Common myeloid progenitor, CD34-positive (primary cell): ENCODE measurements around the gene BRF1.

Source experiments
- CTCF ChIA-PET: fragments of 350-600 bp; sonication (Branson Sonifier 250); formaldehyde crosslinking; loops from one replicate; lab custom pipeline; 2021; ENCODE audit warnings: antibody characterized with exemption; lab: Charles Lee
- POLR2A ChIA-PET: fragments of 350-600 bp; sonication (Branson Sonifier 250); formaldehyde crosslinking; loops from one replicate; lab custom pipeline; 2021; ENCODE audit warnings: antibody characterized with exemption; lab: Charles Lee
- DNase-seq, 3 donors: peaks; one replicate each; pipeline versions ENCODE4 v3.0.0 to v3.0.0-alpha.2; 2013
- H3K27ac ChIP-seq, 2 experiments: 1 replicate in 1 of 2; 2 replicates in 1 of 2; pipeline ENCODE4 v1.7.0; 2013; ENCODE audit warnings: inconsistent platforms in 2 of 2, low read length in 2 of 2, mild to moderate bottlenecking in 2 of 2, low read depth in 1 of 2, moderate library complexity in 1 of 2; ENCODE audit not compliant: severe bottlenecking in 2 of 2, insufficient read depth in 1 of 2, poor library complexity in 1 of 2
- H3K27me3 ChIP-seq, 5 experiments: replicated peaks in 2 of 5; 1 replicate in 3 of 5; 2 replicates in 2 of 5; pipeline versions ENCODE4 v1.6.1 to v1.7.0; 2013; ENCODE audit warnings: low read length in 4 of 5, mild to moderate bottlenecking in 2 of 5, moderate library complexity in 2 of 5, inconsistent platforms in 1 of 5; ENCODE audit not compliant: insufficient read depth in 5 of 5, control insufficient read depth in 4 of 5
- H3K36me3 ChIP-seq, 4 experiments: 1 replicate in 2 of 4; 2 replicates in 2 of 4; pipeline versions ENCODE4 v1.6.1 to v1.7.0; 2013; ENCODE audit warnings: low read length in 3 of 4, control low read depth in 1 of 4, mild to moderate bottlenecking in 1 of 4; ENCODE audit not compliant: control insufficient read depth in 4 of 4, insufficient read depth in 4 of 4
- H3K4me1 ChIP-seq, 4 experiments: 1 replicate in 3 of 4; 2 replicates in 1 of 4; pipeline versions ENCODE4 v1.6.1 to v1.7.1; 2013; ENCODE audit warnings: low read length in 3 of 4, mild to moderate bottlenecking in 3 of 4, control low read depth in 1 of 4, inconsistent platforms in 1 of 4, moderate library complexity in 1 of 4; ENCODE audit not compliant: control insufficient read depth in 4 of 4, insufficient read depth in 4 of 4; ENCODE audit errors: control extremely low read depth in 1 of 4
- H3K4me3 ChIP-seq, 7 experiments: 1 replicate in 4 of 7; 2 replicates in 3 of 7; pipeline versions ENCODE4 v1.5.1 to v1.7.0; 2013; ENCODE audit warnings: mild to moderate bottlenecking in 7 of 7, low read length in 6 of 7, moderate library complexity in 6 of 7, inconsistent platforms in 2 of 7, low read depth in 2 of 7, control low read depth in 1 of 7; ENCODE audit not compliant: insufficient read depth in 4 of 7, control insufficient read depth in 1 of 7; ENCODE audit errors: extremely low read depth in 1 of 7
- H3K9me3 ChIP-seq, 5 experiments: 1 replicate in 4 of 5; 2 replicates in 1 of 5; pipeline versions ENCODE4 v1.6.1 to v1.7.1; 2013; ENCODE audit warnings: low read length in 4 of 5, mild to moderate bottlenecking in 2 of 5, inconsistent platforms in 1 of 5, low read depth in 1 of 5, moderate library complexity in 1 of 5; ENCODE audit not compliant: control insufficient read depth in 4 of 5, insufficient read depth in 2 of 5; ENCODE audit errors: control extremely low read depth in 1 of 5
- WGBS: methylation state at CpG from one replicate; pipeline ENCODE4 v1.1.5; 2013; ENCODE audit not compliant: insufficient coverage; 5-methylcytosine and 5-hydroxymethylcytosine counted together

BRF1 gene

GRCh38 chr14:105178868-105179140 lies 122.0 kb downstream of the BRF1 start:
- H3K36me3 ChIP-seq = no peaks in the 10 kb centered on the region
- no peak overlapping the region for H3K27ac ChIP-seq
- H3K27me3 ChIP-seq = peaks cover 0 to 16% (median 0%) of the 10 kb centered on the region in 5 experiments
- H3K4me1 ChIP-seq = peaks cover 0 to 49% (median 44%) of the 10 kb centered on the region in 4 experiments
- WGBS = 100% methylated on average over 2 of the region's 11 CpGs
- H3K9me3 ChIP-seq = no peaks in the 10 kb centered on the region
- ChIA-PET CTCF (interaction anchor here (0.8 to 18.8 kb wide), 4 partner anchors 9 to 114 kb away, joined by 3 to 248 read pairs (median 12); partner anchors contain the start of gene GPR132), POLR2A (no interaction called here)
- H3K4me3 ChIP-seq = no peak overlapping the region
- no peak for DNase-seq

- ChIA-PET CTCF (interaction anchor here (2.5 to 18.8 kb wide), 2 partner anchors 12 to 22 kb away, joined by 10 to 248 read pairs; no protein-coding TSS in a partner anchor), POLR2A (no interaction called here)
- Histone ChIP-seq H3K4me3 (no peak overlapping the region), H3K27me3 (peaks cover 0 to 19% (median 0%) of the 10 kb centered on the region in 5 experiments), H3K9me3 (no peaks in the 10 kb centered on the region), H3K27ac (no peak overlapping the region), H3K36me3 (no peaks in the 10 kb centered on the region), H3K4me1 (peaks cover 0 to 53% (median 47%) of the 10 kb centered on the region in 4 experiments)
- no peak for DNase-seq
- WGBS = 91% methylated on average over 15 of the region's 19 CpGs
Observed at GRCh38 chr14:105178069-105178867, 122.5 kb downstream of the BRF1 start.

GRCh38 chr14:105177082-105177481 lies 123.7 kb downstream of the BRF1 start:
- H3K27me3 ChIP-seq = peaks cover 0 to 20% (median 3%) of the 10 kb centered on the region in 5 experiments
- CTCF ChIA-PET = interaction anchor here (1.1 to 18.8 kb wide), 3 partner anchors 12 to 23 kb away, joined by 3 to 248 read pairs (median 5); no protein-coding TSS in a partner anchor
- H3K9me3 ChIP-seq = no peaks in the 10 kb centered on the region
- H3K27ac ChIP-seq = no peak overlapping the region
- peaks cover 0 to 43% (median 38%) of the 10 kb centered on the region in 4 experiments for H3K4me1 ChIP-seq
- H3K4me3 ChIP-seq = no peak overlapping the region
- WGBS = 86% methylated on average over 10 of the region's 11 CpGs
- no peaks in the 10 kb centered on the region for H3K36me3 ChIP-seq
- no peak for DNase-seq
- POLR2A ChIA-PET = interaction anchor here (1.1 kb wide), 1 partner anchor 19 kb away, joined by 6 read pairs; no protein-coding TSS in a partner anchor

- Histone ChIP-seq H3K36me3 (no peaks in the 10 kb centered on the region), H3K4me3 (no peak overlapping the region), H3K27ac (no peak overlapping the region), H3K9me3 (no peaks in the 10 kb centered on the region), H3K4me1 (peaks cover 0 to 40% (median 35%) of the 10 kb centered on the region in 4 experiments), H3K27me3 (peaks cover 0 to 18% (median 7%) of the 10 kb centered on the region in 5 experiments)
- POLR2A ChIA-PET = interaction anchor here (1.0 to 1.1 kb wide), 2 partner anchors 17 to 20 kb away, joined by 4 to 6 read pairs; no protein-coding TSS in a partner anchor
- WGBS = 89% methylated on average over 13 of the region's 15 CpGs
- DNase-seq = no peak
- CTCF ChIA-PET = interaction anchor here (0.6 to 18.8 kb wide), 8 partner anchors 8 to 296 kb away, joined by 3 to 248 read pairs (median 4); no protein-coding TSS in a partner anchor
Observed at GRCh38 chr14:105176513-105176912, 124.3 kb downstream of the BRF1 start.

GRCh38 chr14:105173901-105174894 lies 126.6 kb downstream of the BRF1 start:
- peak overlapping the region in 1 of 7 experiments; percentile 58 for H3K4me3 ChIP-seq
- H3K27ac ChIP-seq = no peak overlapping the region
- peaks cover 0 to 50% (median 46%) of the 10 kb centered on the region in 4 experiments for H3K4me1 ChIP-seq
- H3K36me3 ChIP-seq = no peaks in the 10 kb centered on the region
- POLR2A ChIA-PET = interaction anchor here (1.2 kb wide), 1 partner anchor 22 kb away, joined by 3 read pairs; no protein-coding TSS in a partner anchor
- H3K9me3 ChIP-seq = no peaks in the 10 kb centered on the region
- H3K27me3 ChIP-seq = peaks cover 0 to 35% (median 24%) of the 10 kb centered on the region in 5 experiments
- DNase-seq = peak; percentile 57 to 90 (median 86)
- CTCF ChIA-PET = interaction anchor here (2.6 to 18.8 kb wide), 2 partner anchors 15 to 26 kb away, joined by 7 to 248 read pairs; no protein-coding TSS in a partner anchor
- WGBS = 44% methylated on average over 23 of the region's 32 CpGs

- peaks cover 0 to 54% (median 50%) of the 10 kb centered on the region in 4 experiments for H3K4me1 ChIP-seq
- H3K27me3 ChIP-seq = peaks cover 0 to 35% (median 22%) of the 10 kb centered on the region in 5 experiments
- no peaks in the 10 kb centered on the region for H3K9me3 ChIP-seq
- H3K27ac ChIP-seq = no peak overlapping the region
- CTCF ChIA-PET = interaction anchor here (1.1 to 18.8 kb wide), 3 partner anchors 9 to 27 kb away, joined by 4 to 248 read pairs (median 4); no protein-coding TSS in a partner anchor
- no peak overlapping the region for H3K4me3 ChIP-seq
- no peak for DNase-seq
- POLR2A ChIA-PET = no interaction called here
- 97% methylated on average over 13 of the region's 13 CpGs for WGBS
- H3K36me3 ChIP-seq = no peaks in the 10 kb centered on the region
Observed at GRCh38 chr14:105173145-105173544, 127.7 kb downstream of the BRF1 start.
